Transverse colon (tissue), 4 donors: ENCODE data around the gene SCN8A. TPM values are rescaled to one million over a fixed set of nuclear protein-coding genes. Genes with fewer than 3 reads are reported as not detected.
"Not testable (repeated sequence)": the region's sequence is repeated elsewhere in the genome, so short reads cannot be mapped to it uniquely, and the experiment has no call there.

ENCODE experiments used
- DNase-seq: peaks from one replicate; pipeline ENCODE4 v3.0.0-alpha.2; 2019
- H3K27ac ChIP-seq, 4 donors: fragments of 200-600 bp; sonication (generic); 2 replicates each; pipeline ENCODE4 v1.5.1; 2016 to 2018; ENCODE audit warnings: inconsistent platforms in 4 of 4
- H3K27me3 ChIP-seq: fragments of 200-600 bp; sonication (generic); 2 replicates; pipeline ENCODE4 v1.5.1; 2017; ENCODE audit warnings: inconsistent platforms
- H3K36me3 ChIP-seq, 4 donors: fragments of 200-600 bp; sonication (generic); 2 replicates each; pipeline ENCODE4 v1.5.1; 2017 to 2019; ENCODE audit warnings: inconsistent platforms in 4 of 4
- H3K4me1 ChIP-seq, 4 donors: fragments of 200-600 bp; sonication (generic); 2 replicates each; pipeline ENCODE4 v1.5.1; 2017 to 2020; ENCODE audit warnings: inconsistent platforms in 4 of 4
- H3K4me3 ChIP-seq, 4 donors: fragments of 200-600 bp; sonication (generic); 1 replicate in 1 of 4; 2 replicates in 3 of 4; pipeline versions ENCODE4 v1.5.1 to v1.6.1; 2017 to 2019; ENCODE audit warnings: inconsistent platforms in 4 of 4
- H3K9me3 ChIP-seq, 2 donors: fragments of 200-600 bp; sonication (generic); 2 replicates each; pipeline ENCODE4 v1.5.1; 2017 to 2019; ENCODE audit warnings: inconsistent platforms in 2 of 2
- CTCF ChIP-seq, 5 experiments: fragments of 200-600 bp in 3 of 5; fragments of 450-650 bp in 2 of 5; sonication (generic) in 3 of 5; IDR thresholded peaks; 1 replicate in 2 of 5; 2 replicates in 3 of 5; pipeline ENCODE4 v1.5.1; 2016 to 2017; ENCODE audit warnings: antibody characterized with exemption in 5 of 5, inconsistent platforms in 3 of 5, mild to moderate bottlenecking in 2 of 5, moderate library complexity in 1 of 5
- EP300 ChIP-seq: sonication (generic); formaldehyde crosslinking; IDR thresholded peaks from one replicate; pipeline ENCODE4 v1.6.1; 2017; ENCODE audit warnings: antibody characterized with exemption, low read depth
- POLR2A ChIP-seq: fragments of 450-650 bp; IDR thresholded peaks from one replicate; pipeline ENCODE4 v1.6.1; 2016; ENCODE audit warnings: antibody characterized with exemption, mild to moderate bottlenecking, moderate library complexity
- POLR2AphosphoS5 ChIP-seq, 3 donors: sonication (generic); formaldehyde crosslinking; IDR thresholded peaks; one replicate each; pipeline ENCODE4 v1.6.1; 2016; ENCODE audit warnings: antibody characterized with exemption in 3 of 3
- WGBS, 2 donors: methylation state at CpG; one replicate each; pipeline ENCODE4 v1.1.5; 2018; ENCODE audit warnings: low coverage in 1 of 2; 5-methylcytosine and 5-hydroxymethylcytosine counted together
- in situ Hi-C, 4 donors: fragments of 200-750 bp; cut with MboI; loops; one replicate each; pipeline versions ENCODE4 v1.15.0 to v1.15.1; 2017; ENCODE audit warnings: low sequenced_read_pairs in 3 of 4, low pct_ligation_motif_present in 1 of 4, low pct_unique_long_range_greater_than_20kb in 1 of 4
- intact Hi-C: fragments of 100-400 bp; cut with DNase I; formaldehyde crosslinking; loops from one replicate; pipeline ENCODE4 v1.15.1; 2023; ENCODE audit warnings: low total_unique reads
- total RNA-seq, 4 donors: library from RNA; depleted of rRNA; stranded (reverse); fragments of >200 nt; gene quantifications; one replicate each; pipeline ENCODE4 v1.1.0, GENCODE V29; 2016

SCN8A gene
- total RNA-seq, 4 donors from 2014 or later, result 0.37 to 6.8 (median 3.2) TPM

GRCh38 chr12:51642286-51642685, 51.3 kb downstream of the SCN8A start:
- no peak overlapping the region for H3K4me3 ChIP-seq
- H3K27ac ChIP-seq, result no peak overlapping the region
- H3K36me3 ChIP-seq, result no peaks in the 10 kb centered on the region
- intact Hi-C loops, result no loop called here
- H3K4me1 ChIP-seq, result no peaks in the 10 kb centered on the region
- H3K27me3 ChIP-seq, result no peaks in the 10 kb centered on the region
- TF ChIP-seq POLR2A (no peak), POLR2AphosphoS5 (IDR thresholded peaks at IDR 0.05) (no peak), CTCF (IDR thresholded peaks at IDR 0.05) (no peak), EP300 (no peak)
- in situ Hi-C loops, result no loop called here
- no peak for DNase-seq
- H3K9me3 ChIP-seq, result peaks cover 0 to 4% of the 10 kb centered on the region in 2 donors

GRCh38 chr12:51643951-51644350, 52.9 kb downstream of the SCN8A start:
- TF ChIP-seq CTCF (IDR thresholded peaks at IDR 0.05) (no peak), EP300 (no peak), POLR2A (no peak), POLR2AphosphoS5 (IDR thresholded peaks at IDR 0.05) (no peak)
- Histone ChIP-seq H3K9me3 (no peaks in the 10 kb centered on the region), H3K36me3 (no peaks in the 10 kb centered on the region), H3K4me3 (no peak overlapping the region), H3K27ac (no peak overlapping the region), H3K27me3 (no peaks in the 10 kb centered on the region), H3K4me1 (no peaks in the 10 kb centered on the region)
- intact Hi-C loops, result no loop called here
- WGBS, 2 donors, result 83 to 89% methylated on average over 1 of the region's 1 CpG
- in situ Hi-C loops, result no loop called here
- DNase-seq, result no peak

- H3K9me3 ChIP-seq, in situ Hi-C loops, intact Hi-C loops, H3K4me3 ChIP-seq, H3K4me1 ChIP-seq, H3K27me3 ChIP-seq, H3K27ac ChIP-seq, DNase-seq, H3K36me3 ChIP-seq: not testable (repeated sequence)
- WGBS, 2 donors, result 92% methylated on average over 16 of the region's 23 CpGs; no CpG with 5 or more reads in 1 of the 2 donors
These were observed 53.7 kb downstream of the SCN8A start for GRCh38 chr12:51644691-51645090.

GRCh38 chr12:51645961-51646360, 54.9 kb downstream of the SCN8A start:
- no peak overlapping the region for H3K27ac ChIP-seq
- no peak for DNase-seq
- H3K36me3 ChIP-seq, result no peaks in the 10 kb centered on the region
- no peaks in the 10 kb centered on the region for H3K4me1 ChIP-seq
- intact Hi-C loops, result no loop called here
- TF ChIP-seq POLR2A, result no peak
- no peak for TF ChIP-seq CTCF (IDR thresholded peaks at IDR 0.05)
- TF ChIP-seq EP300, result no peak
- TF ChIP-seq POLR2AphosphoS5 (IDR thresholded peaks at IDR 0.05), result no peak
- H3K9me3 ChIP-seq, result no peaks in the 10 kb centered on the region
- in situ Hi-C loops, result no loop called here
- 93% methylated on average over 2 of the region's 2 CpGs; no CpG with 5 or more reads in 1 of the 2 donors for WGBS, 2 donors
- H3K4me3 ChIP-seq, result no peak overlapping the region
- H3K27me3 ChIP-seq, result no peaks in the 10 kb centered on the region

- H3K9me3 ChIP-seq, result no peaks in the 10 kb centered on the region
- H3K27me3 ChIP-seq, result no peaks in the 10 kb centered on the region
- in situ Hi-C loops, result no loop called here
- H3K4me3 ChIP-seq, result no peak overlapping the region
- no peaks in the 10 kb centered on the region for H3K36me3 ChIP-seq
- 77 to 79% methylated on average over 4 of the region's 4 CpGs for WGBS, 2 donors
- no peak for DNase-seq
- TF ChIP-seq POLR2A, result no peak
- no peak for TF ChIP-seq EP300
- no peak for TF ChIP-seq CTCF (IDR thresholded peaks at IDR 0.05)
- no peak for TF ChIP-seq POLR2AphosphoS5 (IDR thresholded peaks at IDR 0.05)
- no peaks in the 10 kb centered on the region for H3K4me1 ChIP-seq
- intact Hi-C loops, result no loop called here
- H3K27ac ChIP-seq, result no peak overlapping the region
These were observed 56.6 kb downstream of the SCN8A start for GRCh38 chr12:51647647-51648046.
